H9 (cell line): ENCODE results near the gene RAD23B. TPM values are rescaled to one million over a fixed set of nuclear protein-coding genes. Genes with fewer than 3 reads are reported as not detected.

Experiments used
- DNase-seq: peaks from one replicate; pipeline ENCODE4 v3.0.0-alpha.2; 2017
- H2AFZ ChIP-seq: one replicate; pipeline ENCODE4 v1.6.1; 2013; ENCODE audit warnings: mild to moderate bottlenecking, low read length, control low read depth, moderate library complexity
- H2AK5ac ChIP-seq: 2 replicates; pipeline ENCODE4 v1.6.1; 2013; ENCODE audit warnings: low read length, control low read depth, mixed read lengths; ENCODE audit not compliant: insufficient read length
- H2BK120ac ChIP-seq: one replicate; pipeline ENCODE4 v1.6.1; 2013; ENCODE audit warnings: low read depth, mild to moderate bottlenecking, low read length, control low read depth, inconsistent platforms; ENCODE audit not compliant: poor library complexity, severe bottlenecking
- H2BK12ac ChIP-seq: 2 replicates; pipeline ENCODE4 v1.6.1; 2013; ENCODE audit warnings: low read length, control low read depth, mixed read lengths, low read depth; ENCODE audit not compliant: insufficient read length
- H2BK15ac ChIP-seq: 2 replicates; pipeline ENCODE4 v1.6.1; 2013; ENCODE audit warnings: low read depth, low read length, control low read depth
- H2BK20ac ChIP-seq: one replicate; pipeline ENCODE4 v1.6.1; 2013; ENCODE audit warnings: low read depth, mild to moderate bottlenecking, low read length, control low read depth, inconsistent platforms; ENCODE audit not compliant: poor library complexity, severe bottlenecking
- H2BK5ac ChIP-seq: 2 replicates; pipeline ENCODE4 v1.6.1; 2013; ENCODE audit warnings: low read length, control low read depth, mixed read lengths; ENCODE audit not compliant: insufficient read length
- H3K14ac ChIP-seq: 2 replicates; pipeline ENCODE4 v1.6.1; 2013; ENCODE audit warnings: low read length, control low read depth; ENCODE audit not compliant: insufficient read depth
- H3K18ac ChIP-seq: 2 replicates; pipeline ENCODE4 v1.6.1; 2013; ENCODE audit warnings: low read depth, mild to moderate bottlenecking, mixed read lengths, low read length, control low read depth; ENCODE audit not compliant: insufficient read length
- H3K23ac ChIP-seq: 2 replicates; pipeline ENCODE4 v1.6.1; 2013; ENCODE audit warnings: low read length, control low read depth, mixed read lengths, low read depth; ENCODE audit not compliant: insufficient read length
- H3K23me2 ChIP-seq: 2 replicates; pipeline ENCODE4 v1.6.1; 2013; ENCODE audit warnings: low read depth, mild to moderate bottlenecking, mixed read lengths, low read length, control low read depth; ENCODE audit not compliant: insufficient read length, poor library complexity, severe bottlenecking
- H3K27ac ChIP-seq: 2 replicates; pipeline ENCODE4 v1.5.1; 2013; ENCODE audit warnings: low read length, control low read depth, mixed read lengths, low read depth; ENCODE audit not compliant: insufficient read length
- H3K27me3 ChIP-seq: 2 replicates; pipeline ENCODE4 v1.6.1; 2013; ENCODE audit warnings: low read length, control low read depth, inconsistent platforms; ENCODE audit not compliant: insufficient read depth
- H3K4ac ChIP-seq: 2 replicates; pipeline ENCODE4 v1.6.1; 2013; ENCODE audit warnings: low read depth, mild to moderate bottlenecking, control low read depth, inconsistent platforms, low read length, moderate library complexity
- H3K4me1 ChIP-seq: 2 replicates; pipeline ENCODE4 v1.6.1; 2013; ENCODE audit warnings: low read length, control low read depth, inconsistent platforms; ENCODE audit not compliant: insufficient read depth
- H3K4me2 ChIP-seq: 2 replicates; pipeline ENCODE4 v1.6.1; 2013; ENCODE audit warnings: low read length, control low read depth, mixed read lengths; ENCODE audit not compliant: insufficient read length, insufficient read depth
- H3K56ac ChIP-seq: 2 replicates; pipeline ENCODE4 v1.6.1; 2013; ENCODE audit warnings: low read depth, mild to moderate bottlenecking, mixed read lengths, low read length, control low read depth; ENCODE audit not compliant: insufficient read length
- H3K79me1 ChIP-seq: 2 replicates; pipeline ENCODE4 v1.6.1; 2013; ENCODE audit warnings: low read depth, mild to moderate bottlenecking, moderate library complexity, low read length, control low read depth, inconsistent platforms; ENCODE audit not compliant: insufficient read depth, poor library complexity, severe bottlenecking
- H3K79me2 ChIP-seq: 2 replicates; pipeline ENCODE4 v1.6.1; 2013; ENCODE audit warnings: low read length, control low read depth, inconsistent platforms; ENCODE audit not compliant: insufficient read depth
- H3K9ac ChIP-seq: 2 replicates; pipeline ENCODE4 v1.6.1; 2013; ENCODE audit warnings: low read length, control low read depth, mixed read lengths; ENCODE audit not compliant: insufficient read length; ENCODE audit errors: extremely low read depth
- H3K9me3 ChIP-seq: one replicate; pipeline ENCODE4 v1.6.1; 2013; ENCODE audit warnings: low read depth, low read length, inconsistent platforms; ENCODE audit not compliant: control insufficient read depth
- H3T11ph ChIP-seq: one replicate; pipeline ENCODE4 v1.6.1; 2013; ENCODE audit warnings: mild to moderate bottlenecking, low read length, control low read depth, inconsistent platforms
- H4K20me1 ChIP-seq: one replicate; pipeline ENCODE4 v1.6.1; 2013; ENCODE audit not compliant: control insufficient read depth, insufficient read length, insufficient read depth
- H4K5ac ChIP-seq: 2 replicates; pipeline ENCODE4 v1.6.1; 2013; ENCODE audit warnings: low read depth, mild to moderate bottlenecking, mixed read lengths, low read length, control low read depth; ENCODE audit not compliant: insufficient read length
- H4K8ac ChIP-seq: replicated peaks from 2 replicates; pipeline ENCODE4 v1.6.1; 2013; ENCODE audit warnings: low read length, control low read depth, mixed read lengths, low read depth; ENCODE audit not compliant: insufficient read length
- H4K91ac ChIP-seq: 2 replicates; pipeline ENCODE4 v1.6.1; 2013; ENCODE audit warnings: low read depth, mild to moderate bottlenecking, moderate library complexity, mixed read lengths, low read length, control low read depth; ENCODE audit not compliant: insufficient read length
- H3K27ac Mint-ChIP-seq, 3 experiments: 2 replicates in 2 of 3; 3 replicates in 1 of 3; pipeline ENCODE4 v1.8.0; 2020 to 2021; ENCODE audit warnings: mixed read lengths in 3 of 3, mild to moderate bottlenecking in 1 of 3, moderate library complexity in 1 of 3
- H3K27me3 Mint-ChIP-seq: 2 replicates; pipeline ENCODE4 v1.8.0; 2021; ENCODE audit warnings: low read depth, mild to moderate bottlenecking, moderate library complexity, mixed read lengths
- H3K36me3 Mint-ChIP-seq, 3 experiments: 2 replicates in 2 of 3; 3 replicates in 1 of 3; pipeline ENCODE4 v1.8.0; 2020 to 2021; ENCODE audit warnings: low read depth in 3 of 3, mixed read lengths in 3 of 3; ENCODE audit not compliant: insufficient read depth in 1 of 3
- H3K4me1 Mint-ChIP-seq, 2 experiments: 2 replicates each; pipeline ENCODE4 v1.8.0; 2020; ENCODE audit warnings: mixed read lengths in 2 of 2
- H3K4me3 Mint-ChIP-seq, 2 experiments: 2 replicates in 1 of 2; 3 replicates in 1 of 2; pipeline ENCODE4 v1.8.0; 2020 to 2021; ENCODE audit warnings: mild to moderate bottlenecking in 2 of 2, mixed read lengths in 2 of 2, moderate library complexity in 1 of 2
- H3K9me3 Mint-ChIP-seq, 2 experiments: 2 replicates in 1 of 2; 3 replicates in 1 of 2; pipeline ENCODE4 v1.8.0; 2020; ENCODE audit warnings: mild to moderate bottlenecking in 2 of 2, mixed read lengths in 2 of 2, moderate library complexity in 1 of 2
- CTCF ChIP-seq: fragments of 200-600 bp; sonication (generic); conservative IDR thresholded peaks from 3 replicates; pipeline ENCODE4 v1.8.0; 2021; ENCODE audit warnings: antibody characterized with exemption, mild to moderate bottlenecking
- WGBS: extraction: QIAGEN DNeasy Blood & Tissue Kit; methylation state at CpG from one replicate; pipeline ENCODE4 v1.1.7; 2013; ENCODE audit warnings: missing lambda C conversion rate, low lambda C conversion rate, mixed read lengths; ENCODE audit not compliant: insufficient read length; ENCODE audit errors: extremely low coverage; 5-methylcytosine and 5-hydroxymethylcytosine counted together
- total RNA-seq: library from RNA; stranded (reverse); gene quantifications from 2 replicates; pipeline ENCODE4 v1.2.1, GENCODE V29; 2021

Gene RAD23B
- total RNA-seq, 1 experiment from 2014 or later: 154 TPM

GRCh38 chr9:107309271-107309670, 26.2 kb downstream of the RAD23B start:
- Histone ChIP-seq H3K23ac (no peak overlapping the region), H3K79me1 (peaks cover 14% of the 10 kb centered on the region), H3K27me3 (no peaks in the 10 kb centered on the region), H3K14ac (no peak overlapping the region), H3T11ph (no peak overlapping the region), H4K5ac (no peak overlapping the region), H3K79me2 (peaks cover 13% of the 10 kb centered on the region), H2BK12ac (no peak overlapping the region), H3K4ac (no peak overlapping the region), H3K27ac (no peak overlapping the region), H4K20me1 (no peaks in the 10 kb centered on the region), H4K91ac (no peak overlapping the region), H3K9ac (no peak overlapping the region), H3K56ac (no peak overlapping the region), H4K8ac (no peak overlapping the region), H3K9me3 (no peaks in the 10 kb centered on the region), H2BK5ac (no peak overlapping the region), H2AFZ (no peak overlapping the region), H3K4me1 (no peaks in the 10 kb centered on the region), H2BK120ac (no peak overlapping the region), H3K18ac (no peak overlapping the region), H2BK20ac (no peak overlapping the region), H2BK15ac (no peak overlapping the region), H3K23me2 (no peaks in the 10 kb centered on the region), H3K4me2 (no peak overlapping the region), H2AK5ac (no peak overlapping the region)
- Mint-ChIP-seq H3K36me3 (peaks cover 35 to 84% (median 78%) of the 10 kb centered on the region in 3 experiments; a peak in 6 of 7 replicates), H3K27ac (no peak overlapping the region), H3K9me3 (no peaks in the 10 kb centered on the region), H3K27me3 (no peaks in the 10 kb centered on the region), H3K4me3 (no peak overlapping the region), H3K4me1 (peaks cover 3% of the 10 kb centered on the region in 2 experiments; a peak in 2 of 4 replicates)
- no peak for TF ChIP-seq CTCF
- WGBS: no CpG with 5 or more reads among the region's 5 CpGs
- DNase-seq: no peak
